ENCODE data around the gene L2HGDH. TPM values are rescaled to one million over a fixed set of nuclear protein-coding genes. Genes with fewer than 3 reads are reported as not detected.
A peak's percentile ranks its signal among the peaks of the same experiment; 100 is the strongest.
"Not testable (repeated sequence)": the region's sequence is repeated elsewhere in the genome, so short reads cannot be mapped to it uniquely, and the experiment has no call there.

The L2HGDH gene
- 10 to 100 TPM; 11.2 to 18.2 TPM for total RNA-seq

DNA sequence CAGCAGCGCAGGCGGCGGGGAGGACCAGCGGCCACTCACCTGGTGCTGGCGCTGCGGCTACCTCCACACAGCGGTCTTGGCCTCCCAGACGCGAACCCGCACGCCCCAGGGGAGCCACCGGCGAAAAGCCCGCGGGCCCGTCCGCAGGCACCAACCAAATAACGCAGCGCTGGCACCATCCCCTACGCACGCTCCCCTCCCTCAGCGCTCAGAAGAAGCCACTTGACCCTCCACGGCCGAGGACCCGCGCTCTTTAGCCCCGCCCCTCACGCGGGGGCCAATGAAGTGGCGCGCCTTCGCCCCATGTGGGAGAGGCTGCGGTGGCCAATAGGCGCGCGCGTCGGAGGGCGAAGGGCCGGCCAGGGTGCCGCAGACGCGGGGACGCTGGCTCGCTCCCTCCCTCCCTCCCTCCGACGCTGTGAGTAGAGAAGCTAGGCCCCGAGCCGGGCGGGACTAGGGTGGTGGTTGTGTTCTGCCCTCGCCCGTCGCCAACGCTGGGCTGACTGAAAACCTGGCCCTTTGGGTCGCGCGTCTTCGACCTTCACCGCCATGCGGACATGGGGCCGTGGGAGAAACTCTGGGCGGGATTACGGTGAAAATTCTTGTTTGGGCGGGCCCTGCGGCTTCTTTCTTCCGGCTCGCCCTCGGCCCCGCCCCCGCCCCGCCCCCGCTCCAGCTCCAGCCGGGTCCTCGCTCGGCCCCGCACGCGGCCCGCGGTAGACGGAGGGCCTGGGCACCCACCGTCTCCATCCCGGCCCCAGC is at the start of gene L2HGDH, which contains the start of gene DMAC2L:
L2HGDH (minus strand) TSS at position 258 of the 762 bp plus-strand sequence; CDS start at position 179, 79 bp downstream.
DMAC2L (plus strand) TSS at position 353 of the 762 bp plus-strand sequence. CDS start 9,164 bp downstream, outside the sequence.
- Mint-ChIP-seq H3K36me3 (ENCODE audit: insufficient read depth in 2 of 2) (peaks cover 8 to 19% of the 10 kb centered on the region in 2 donors), H3K27me3 (ENCODE audit: low read depth) (no peaks in the 10 kb centered on the region), H3K9me3 (peaks cover 1 to 3% of the 10 kb centered on the region in 2 donors), H3K4me1 (ENCODE audit: low read depth) (peaks cover 50% of the 10 kb centered on the region), H3K4me3 (peak within 1 kb of the TSS; percentile 87 to 93), H3K27ac (peak within 1 kb of the TSS; percentile 86)
- DNase-seq: peak; percentile 94 to 95
- peak; percentile 93 to 95 for ATAC-seq (replicated peaks in 1 of 2)

DNA sequence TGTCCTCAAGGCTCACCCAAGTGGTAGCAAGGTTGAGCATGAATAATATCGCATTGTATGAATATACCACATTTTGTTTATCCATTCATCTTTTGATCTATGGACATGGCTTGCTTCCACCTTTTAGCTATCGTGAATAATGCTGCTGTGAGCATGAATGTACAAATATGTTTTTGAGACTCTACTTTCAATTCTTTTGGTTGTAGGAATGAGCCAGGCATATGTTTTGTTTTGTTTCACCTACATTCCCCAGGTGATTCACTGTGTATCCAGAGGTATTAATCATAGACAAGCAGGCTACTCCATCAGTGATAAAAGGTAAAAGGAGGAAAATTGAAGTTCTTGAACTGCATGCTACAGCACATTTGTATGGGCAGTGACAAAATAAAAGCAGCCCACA is 48.8 kb upstream of the L2HGDH start:
- no peak for DNase-seq
- H3K36me3 Mint-ChIP-seq (ENCODE audit: insufficient read depth in 2 of 2): peaks cover 0 to 3% of the 10 kb centered on the region in 2 donors
- no peaks in the 10 kb centered on the region for H3K27me3 Mint-ChIP-seq (ENCODE audit: low read depth)
- no peak for ATAC-seq (replicated peaks in 1 of 2)
- peaks cover 0 to 4% of the 10 kb centered on the region in 2 donors for H3K9me3 Mint-ChIP-seq
- H3K4me3 Mint-ChIP-seq: no peak overlapping the region
- peaks cover 15% of the 10 kb centered on the region for H3K4me1 Mint-ChIP-seq (ENCODE audit: low read depth)
- H3K27ac Mint-ChIP-seq: no peak overlapping the region

DNA sequence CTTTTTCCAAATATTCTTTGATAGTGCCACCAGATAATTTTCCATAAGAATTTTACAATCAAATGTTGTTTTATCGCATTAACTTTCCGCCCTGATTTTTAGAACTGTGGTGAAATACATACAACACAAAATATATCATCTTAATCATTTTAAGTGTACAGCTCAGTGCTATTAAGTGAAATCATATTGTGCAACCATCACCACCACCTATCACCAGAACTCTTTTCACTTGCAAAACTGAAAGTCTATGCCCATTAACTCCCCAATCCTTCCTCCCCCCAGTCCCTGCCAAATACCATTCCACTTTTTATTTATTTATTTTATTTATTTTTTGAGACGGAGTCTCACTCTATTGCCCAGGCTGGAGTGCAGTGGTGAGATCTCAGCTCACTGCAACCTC is 48.1 kb upstream of the L2HGDH start:
- H3K9me3 Mint-ChIP-seq: peaks cover 0 to 4% of the 10 kb centered on the region in 2 donors
- H3K36me3 Mint-ChIP-seq (ENCODE audit: insufficient read depth in 2 of 2): peaks cover 0 to 3% of the 10 kb centered on the region in 2 donors

DNA sequence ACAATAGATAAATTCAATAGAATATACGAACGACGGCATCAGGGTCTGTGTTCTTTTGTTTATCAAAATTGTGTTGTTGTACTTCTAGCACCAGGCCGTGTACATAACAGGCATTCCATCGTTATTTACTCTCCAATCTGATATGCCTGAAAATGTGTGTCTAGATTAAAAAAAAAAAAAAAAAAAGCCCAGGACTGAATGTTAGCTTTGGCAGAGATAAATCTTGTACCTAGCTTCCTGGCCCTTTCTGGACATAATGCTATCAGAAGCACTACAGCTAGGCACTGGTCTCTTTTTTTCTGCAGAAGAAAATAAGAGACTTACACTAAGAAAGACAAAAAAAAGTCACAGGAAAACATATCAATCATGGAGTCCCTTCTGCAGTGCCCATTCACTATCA is 47.6 kb upstream of the L2HGDH start:
- no peak for DNase-seq
- Mint-ChIP-seq H3K4me3 (no peak overlapping the region), H3K4me1 (ENCODE audit: low read depth) (peaks cover 15% of the 10 kb centered on the region), H3K27ac (no peak overlapping the region), H3K9me3 (peaks cover 0 to 4% of the 10 kb centered on the region in 2 donors), H3K27me3 (ENCODE audit: low read depth) (no peaks in the 10 kb centered on the region), H3K36me3 (ENCODE audit: insufficient read depth in 2 of 2) (peaks cover 0 to 3% of the 10 kb centered on the region in 2 donors)
- ATAC-seq (replicated peaks in 1 of 2): no peak

More for the DNA sequence above, 48.1 kb upstream of the L2HGDH start:
- no peak for ATAC-seq (replicated peaks in 1 of 2)
- no peaks in the 10 kb centered on the region for H3K27me3 Mint-ChIP-seq (ENCODE audit: low read depth)
- H3K27ac Mint-ChIP-seq: no peak overlapping the region
- no peak overlapping the region for H3K4me3 Mint-ChIP-seq
- DNase-seq: no peak
- H3K4me1 Mint-ChIP-seq (ENCODE audit: low read depth): peaks cover 15% of the 10 kb centered on the region

DNA sequence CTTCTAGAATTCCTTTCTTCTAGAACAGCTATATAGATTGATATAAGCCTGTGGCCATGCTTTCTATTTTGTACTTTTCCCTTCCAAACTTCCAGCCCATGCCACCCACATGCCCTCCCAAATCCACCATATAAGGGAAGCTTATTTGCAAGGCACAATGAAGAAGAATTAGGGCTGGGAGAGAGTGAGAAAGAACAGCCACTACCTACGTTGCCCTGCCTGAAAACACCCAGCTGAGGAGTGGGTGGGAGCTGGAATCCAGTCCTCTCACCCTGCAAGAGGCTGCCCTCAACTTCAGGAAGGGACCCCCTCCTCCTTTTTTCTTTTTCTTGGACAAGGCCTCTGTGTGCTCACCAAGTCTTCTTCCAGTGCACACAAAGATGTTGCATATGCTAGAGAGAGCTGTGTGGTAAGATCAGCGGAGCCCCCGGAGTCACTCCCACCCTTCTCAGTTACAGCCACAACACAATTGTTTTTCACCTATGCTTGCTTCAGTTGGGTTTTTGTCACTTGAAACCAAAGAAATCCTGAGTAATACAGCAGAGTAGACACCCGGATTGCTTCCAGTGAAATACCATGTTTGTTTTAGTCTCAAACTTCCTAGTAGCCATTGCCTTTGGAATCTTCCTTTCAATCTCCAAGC is 45.8 kb upstream of the L2HGDH start:
- no peaks in the 10 kb centered on the region for H3K36me3 Mint-ChIP-seq (ENCODE audit: insufficient read depth in 2 of 2)
- H3K4me3 Mint-ChIP-seq: no peak overlapping the region
- H3K9me3 Mint-ChIP-seq: peaks cover 0 to 4% of the 10 kb centered on the region in 2 donors
- no peaks in the 10 kb centered on the region for H3K27me3 Mint-ChIP-seq (ENCODE audit: low read depth)
- no peak overlapping the region for H3K27ac Mint-ChIP-seq
- peaks cover 4% of the 10 kb centered on the region for H3K4me1 Mint-ChIP-seq (ENCODE audit: low read depth)
- ATAC-seq (replicated peaks in 1 of 2) (no peak), DNase-seq (no peak)

DNA sequence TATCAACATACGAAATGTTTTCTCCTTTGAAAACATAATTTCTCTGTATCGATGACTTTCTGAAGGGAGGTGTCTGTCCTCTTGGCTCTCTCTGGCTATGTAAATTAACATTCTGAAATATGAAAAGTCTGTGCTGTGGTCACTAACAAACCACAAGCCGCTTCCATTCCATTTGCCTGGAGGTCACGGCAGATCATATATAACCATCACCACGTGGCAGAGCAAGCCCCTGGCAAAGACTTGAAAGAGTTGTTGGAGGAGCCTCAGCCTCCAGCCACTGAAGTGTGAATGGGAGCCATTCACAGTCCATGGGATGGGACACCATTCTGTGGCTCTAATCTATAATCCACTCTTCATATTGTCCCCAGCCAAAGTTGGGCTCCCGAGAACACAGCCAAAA is 45.1 kb upstream of the L2HGDH start:
- no peaks in the 10 kb centered on the region for H3K9me3 Mint-ChIP-seq
- DNase-seq (no peak), ATAC-seq (replicated peaks in 1 of 2) (no peak)
- no peaks in the 10 kb centered on the region for H3K36me3 Mint-ChIP-seq (ENCODE audit: insufficient read depth in 2 of 2)
- no peaks in the 10 kb centered on the region for H3K27me3 Mint-ChIP-seq (ENCODE audit: low read depth)
- no peak overlapping the region for H3K27ac Mint-ChIP-seq
- H3K4me3 Mint-ChIP-seq: no peak overlapping the region
- H3K4me1 Mint-ChIP-seq (ENCODE audit: low read depth): no peaks in the 10 kb centered on the region

DNA sequence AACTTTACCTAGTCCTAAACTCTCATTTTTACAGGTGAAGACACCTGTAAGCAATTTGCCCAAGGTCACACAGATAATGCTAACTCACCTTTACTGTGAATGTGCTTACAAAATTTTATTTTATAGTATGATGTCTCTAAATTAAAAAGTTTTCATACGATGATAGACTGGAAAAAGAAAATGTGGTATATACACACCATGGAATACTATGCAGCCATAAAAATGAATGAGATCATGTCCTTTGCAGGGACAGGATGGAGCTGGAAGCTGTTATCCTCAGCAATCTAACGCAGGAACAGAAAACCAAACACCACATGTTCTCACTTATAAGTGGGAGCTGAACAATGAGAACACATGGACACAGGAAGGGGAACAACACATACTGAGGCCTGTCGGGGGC is 44.3 kb upstream of the L2HGDH start:
- not testable (repeated sequence) for H3K9me3 Mint-ChIP-seq; ATAC-seq (replicated peaks in 1 of 2); H3K27ac Mint-ChIP-seq; H3K4me3 Mint-ChIP-seq; H3K4me1 Mint-ChIP-seq (ENCODE audit: low read depth); H3K27me3 Mint-ChIP-seq (ENCODE audit: low read depth); DNase-seq; H3K36me3 Mint-ChIP-seq (ENCODE audit: insufficient read depth in 2 of 2)

DNA sequence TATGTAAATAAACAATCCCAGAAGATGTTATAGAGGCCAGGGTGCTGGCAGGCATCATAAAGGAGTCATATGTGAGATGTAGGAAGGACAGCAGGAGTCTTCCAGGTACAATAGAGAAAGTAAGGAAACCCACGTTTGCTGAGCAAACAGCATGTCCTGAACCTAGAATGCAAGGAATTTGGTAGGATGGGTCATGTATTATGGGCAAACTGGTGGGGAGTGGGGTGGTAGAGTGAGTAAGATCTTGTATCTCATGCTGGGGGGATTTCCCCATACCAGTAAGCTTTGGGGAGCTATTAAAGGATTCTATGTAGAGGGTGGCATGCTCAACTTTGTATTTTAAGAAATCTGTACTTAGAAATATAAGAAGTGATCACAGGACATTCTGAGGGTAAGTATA is 43.7 kb upstream of the L2HGDH start:
- no peak overlapping the region for H3K4me3 Mint-ChIP-seq
- ATAC-seq (replicated peaks in 1 of 2) (no peak), DNase-seq (no peak)
- no peaks in the 10 kb centered on the region for H3K4me1 Mint-ChIP-seq (ENCODE audit: low read depth)
- H3K9me3 Mint-ChIP-seq: no peaks in the 10 kb centered on the region
- H3K36me3 Mint-ChIP-seq (ENCODE audit: insufficient read depth in 2 of 2): no peaks in the 10 kb centered on the region
- no peak overlapping the region for H3K27ac Mint-ChIP-seq
- H3K27me3 Mint-ChIP-seq (ENCODE audit: low read depth): no peaks in the 10 kb centered on the region

DNA sequence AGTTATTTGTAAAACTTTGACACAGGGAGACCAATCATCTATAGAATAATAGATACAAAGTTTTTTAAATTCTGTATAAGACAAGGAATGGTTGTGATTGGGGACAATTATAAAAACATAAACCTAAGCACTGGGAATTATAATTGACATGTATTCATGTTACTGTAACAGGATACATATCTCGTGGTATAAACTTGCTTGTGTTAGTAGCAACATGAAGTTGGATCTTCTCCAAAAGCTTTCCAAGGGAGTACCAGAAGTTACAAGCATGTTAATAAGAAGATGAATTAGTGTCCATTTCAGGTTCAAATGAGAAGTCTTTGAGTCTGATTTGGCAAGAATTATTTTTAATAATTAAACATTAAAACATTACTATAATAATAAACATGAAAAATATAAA is 42.5 kb upstream of the L2HGDH start:
- H3K27me3 Mint-ChIP-seq (ENCODE audit: low read depth): no peaks in the 10 kb centered on the region
- H3K4me1 Mint-ChIP-seq (ENCODE audit: low read depth): no peaks in the 10 kb centered on the region
- no peak for DNase-seq
- ATAC-seq (replicated peaks in 1 of 2): no peak
- H3K4me3 Mint-ChIP-seq: no peak overlapping the region
- no peaks in the 10 kb centered on the region for H3K9me3 Mint-ChIP-seq
- H3K36me3 Mint-ChIP-seq (ENCODE audit: insufficient read depth in 2 of 2): no peaks in the 10 kb centered on the region
- H3K27ac Mint-ChIP-seq: no peak overlapping the region

DNA sequence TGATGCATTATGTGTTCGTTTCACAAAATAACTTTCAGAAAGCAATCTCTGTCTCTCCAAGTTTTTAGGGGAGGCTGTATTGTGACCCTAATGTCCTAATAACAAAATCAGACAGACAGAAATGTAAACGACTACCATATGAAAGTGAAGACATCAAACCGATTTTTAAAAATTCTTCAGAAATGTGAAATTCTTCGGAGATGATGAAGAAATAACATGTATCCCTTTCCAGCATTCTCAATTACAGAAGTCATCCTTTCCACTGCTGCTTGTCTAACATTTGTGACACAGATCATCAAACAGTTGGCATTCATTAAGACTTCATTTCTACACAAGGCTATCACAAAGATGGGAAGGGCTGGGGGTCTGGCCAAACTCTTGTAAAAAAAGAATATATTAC is 41.1 kb upstream of the L2HGDH start:
- Mint-ChIP-seq H3K4me3 (no peak overlapping the region), H3K27me3 (ENCODE audit: low read depth) (no peaks in the 10 kb centered on the region), H3K27ac (no peak overlapping the region), H3K36me3 (ENCODE audit: insufficient read depth in 2 of 2) (no peaks in the 10 kb centered on the region), H3K4me1 (ENCODE audit: low read depth) (no peaks in the 10 kb centered on the region), H3K9me3 (no peaks in the 10 kb centered on the region)
- no peak for DNase-seq
- ATAC-seq (replicated peaks in 1 of 2): no peak

DNA sequence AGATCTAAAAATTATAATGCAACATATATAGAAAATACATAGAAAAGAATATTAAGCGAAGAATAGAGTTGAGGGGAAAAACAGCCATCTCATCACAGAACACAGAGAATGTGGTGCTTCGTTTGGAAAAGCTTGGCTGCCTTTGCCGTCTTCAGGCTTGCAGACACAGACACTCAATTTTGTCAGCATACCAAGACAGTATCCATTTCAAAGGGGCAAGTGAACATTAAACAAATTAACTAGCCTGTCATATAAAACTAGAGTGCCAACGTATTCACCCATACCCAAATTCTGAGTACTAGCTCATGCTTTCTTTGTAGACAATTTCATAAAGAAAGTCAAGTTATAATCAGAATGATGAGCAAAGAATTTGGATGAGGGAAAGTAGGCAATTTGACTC is 40.6 kb upstream of the L2HGDH start:
- no peaks in the 10 kb centered on the region for H3K9me3 Mint-ChIP-seq
- H3K27me3 Mint-ChIP-seq (ENCODE audit: low read depth): no peaks in the 10 kb centered on the region
- no peak overlapping the region for H3K4me3 Mint-ChIP-seq
- ATAC-seq (replicated peaks in 1 of 2): no peak
- no peaks in the 10 kb centered on the region for H3K36me3 Mint-ChIP-seq (ENCODE audit: insufficient read depth in 2 of 2)
- DNase-seq: no peak
- H3K4me1 Mint-ChIP-seq (ENCODE audit: low read depth): no peaks in the 10 kb centered on the region
- no peak overlapping the region for H3K27ac Mint-ChIP-seq

DNA sequence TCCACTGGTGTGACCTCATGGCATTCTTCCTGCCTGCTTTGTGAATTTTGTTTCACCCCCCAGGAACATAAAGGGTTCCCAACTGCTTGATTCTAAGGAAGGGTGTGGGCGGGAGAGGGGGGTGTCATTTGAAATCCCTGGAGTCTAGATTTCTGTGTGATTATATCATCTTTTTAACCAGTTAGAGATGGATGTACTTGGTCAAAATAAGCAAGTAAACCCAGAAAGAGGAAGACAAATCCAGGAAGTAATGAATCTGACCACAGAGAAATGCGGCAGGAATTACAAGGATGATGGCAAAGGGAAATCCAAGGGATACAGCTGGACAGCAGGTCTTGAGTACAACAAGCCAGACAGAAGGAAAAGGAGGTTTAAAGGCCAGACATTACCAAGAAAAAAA is 38.9 kb upstream of the L2HGDH start:
- Mint-ChIP-seq H3K4me3 (no peak overlapping the region), H3K27me3 (ENCODE audit: low read depth) (no peaks in the 10 kb centered on the region), H3K36me3 (ENCODE audit: insufficient read depth in 2 of 2) (no peaks in the 10 kb centered on the region), H3K9me3 (no peaks in the 10 kb centered on the region), H3K27ac (no peak overlapping the region), H3K4me1 (ENCODE audit: low read depth) (no peaks in the 10 kb centered on the region)
- no peak for DNase-seq
- no peak for ATAC-seq (replicated peaks in 1 of 2)

DNA sequence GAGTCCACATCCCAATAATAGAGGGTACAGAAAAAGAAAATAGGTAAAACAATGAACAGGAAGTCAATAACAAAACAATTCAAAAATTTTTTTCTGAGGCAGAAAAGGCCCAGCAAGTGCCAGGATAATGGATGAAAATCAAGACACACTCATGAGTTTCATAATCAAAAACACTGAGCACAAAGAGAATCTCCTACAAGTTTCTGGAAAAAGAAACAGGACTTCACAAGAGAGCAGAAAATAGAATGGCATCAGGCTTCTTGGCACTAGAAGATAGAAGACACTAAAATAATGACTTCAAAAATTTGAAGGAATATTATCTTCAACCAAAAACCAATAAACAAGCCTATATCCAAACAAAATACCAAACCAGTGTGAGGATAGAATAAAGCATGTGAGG is 36.9 kb upstream of the L2HGDH start:
- Mint-ChIP-seq H3K4me3 (no peak overlapping the region), H3K36me3 (ENCODE audit: insufficient read depth in 2 of 2) (no peaks in the 10 kb centered on the region), H3K9me3 (no peaks in the 10 kb centered on the region), H3K27me3 (ENCODE audit: low read depth) (peaks cover 8% of the 10 kb centered on the region), H3K4me1 (ENCODE audit: low read depth) (peaks cover 12% of the 10 kb centered on the region), H3K27ac (no peak overlapping the region)
- DNase-seq (no peak), ATAC-seq (replicated peaks in 1 of 2) (no peak)

Data from activated T-cell treated with anti-CD3 and anti-CD28 coated beads, Interleukin-2, amount 50 U/mL, for 72 hours (primary cell).